Glutamatergic neuron (in vitro differentiated cells): ENCODE measurements around the gene NECTIN1. TPM values are rescaled to one million over a fixed set of nuclear protein-coding genes. Genes with fewer than 3 reads are reported as not detected.

ENCODE experiments used
- DNase-seq: peaks from one replicate; pipeline ENCODE4 v3.0.0; 2022
- H3K27ac Mint-ChIP-seq: one replicate; pipeline ENCODE4 v1.8.0; 2020; ENCODE audit warnings: mild to moderate bottlenecking, mixed read lengths, inconsistent platforms; ENCODE audit not compliant: unreplicated experiment
- H3K27me3 Mint-ChIP-seq: one replicate; pipeline ENCODE4 v1.8.0; 2020; ENCODE audit warnings: mild to moderate bottlenecking, moderate library complexity, mixed read lengths, inconsistent platforms; ENCODE audit not compliant: unreplicated experiment
- H3K36me3 Mint-ChIP-seq: one replicate; pipeline ENCODE4 v1.8.0; 2020; ENCODE audit warnings: mild to moderate bottlenecking, mixed read lengths, inconsistent platforms; ENCODE audit not compliant: unreplicated experiment
- H3K4me1 Mint-ChIP-seq: one replicate; pipeline ENCODE4 v1.8.0; 2020; ENCODE audit warnings: mild to moderate bottlenecking, low read depth, mixed read lengths, inconsistent platforms; ENCODE audit not compliant: unreplicated experiment
- H3K4me3 Mint-ChIP-seq: one replicate; pipeline ENCODE4 v1.8.0; 2020; ENCODE audit warnings: mild to moderate bottlenecking, mixed read lengths, inconsistent platforms; ENCODE audit not compliant: unreplicated experiment
- H3K9me3 Mint-ChIP-seq: one replicate; pipeline ENCODE4 v1.8.0; 2020; ENCODE audit warnings: mild to moderate bottlenecking, moderate library complexity, mixed read lengths, inconsistent platforms; ENCODE audit not compliant: unreplicated experiment
- CTCF ChIP-seq: fragments of 200-600 bp; sonication (generic); IDR thresholded peaks from one replicate; pipeline ENCODE4 v1.5.0; 2021; ENCODE audit not compliant: partially characterized antibody, unreplicated experiment
- total RNA-seq: library from RNA; stranded (reverse); fragmentation: NEBNext Ultra II Directional; extraction: Animal tissue kit (Norgen Biotek cat#: 25700); gene quantifications from one replicate; pipeline ENCODE4 v1.2.1, GENCODE V29; 2021; ENCODE audit not compliant: unreplicated experiment

NECTIN1 gene
- total RNA-seq, 1 donor from 2014 or later = 26.0 TPM

GRCh38 chr11:119629834-119630624 lies 99.0 kb downstream of the NECTIN1 start:
- H3K27me3 Mint-ChIP-seq = peaks cover 12% of the 10 kb centered on the region
- H3K36me3 Mint-ChIP-seq = peaks cover 5% of the 10 kb centered on the region

GRCh38 chr11:119629085-119629484 lies 99.9 kb downstream of the NECTIN1 start:
- Mint-ChIP-seq H3K27ac (no peak overlapping the region), H3K4me3 (no peak overlapping the region), H3K4me1 (peaks cover 3% of the 10 kb centered on the region), H3K9me3 (peaks cover 5% of the 10 kb centered on the region), H3K36me3 (peaks cover 5% of the 10 kb centered on the region), H3K27me3 (peaks cover 10% of the 10 kb centered on the region)
- DNase-seq = no peak
- no peak for TF ChIP-seq CTCF

More at GRCh38 chr11:119629834-119630624, 99.0 kb downstream of the NECTIN1 start:
- H3K4me3 Mint-ChIP-seq = no peak overlapping the region
- no peak for TF ChIP-seq CTCF
- H3K4me1 Mint-ChIP-seq = peaks cover 7% of the 10 kb centered on the region
- no peak for DNase-seq
- H3K27ac Mint-ChIP-seq = no peak overlapping the region
- peaks cover 7% of the 10 kb centered on the region for H3K9me3 Mint-ChIP-seq

GRCh38 chr11:119627286-119627685 lies 101.7 kb downstream of the NECTIN1 start:
- no peak for DNase-seq
- TF ChIP-seq CTCF = no peak
- H3K27me3 Mint-ChIP-seq = peaks cover 12% of the 10 kb centered on the region
- H3K36me3 Mint-ChIP-seq = no peaks in the 10 kb centered on the region
- H3K9me3 Mint-ChIP-seq = peaks cover 5% of the 10 kb centered on the region
- H3K4me3 Mint-ChIP-seq = no peak overlapping the region
- no peak overlapping the region for H3K27ac Mint-ChIP-seq
- H3K4me1 Mint-ChIP-seq = peaks cover 3% of the 10 kb centered on the region

GRCh38 chr11:119626871-119627270 lies 102.1 kb downstream of the NECTIN1 start:
- H3K27ac Mint-ChIP-seq = no peak overlapping the region
- TF ChIP-seq CTCF = no peak
- H3K4me1 Mint-ChIP-seq = peaks cover 3% of the 10 kb centered on the region
- H3K9me3 Mint-ChIP-seq = peaks cover 5% of the 10 kb centered on the region
- DNase-seq = no peak
- H3K27me3 Mint-ChIP-seq = peaks cover 10% of the 10 kb centered on the region
- H3K36me3 Mint-ChIP-seq = no peaks in the 10 kb centered on the region
- H3K4me3 Mint-ChIP-seq = no peak overlapping the region

GRCh38 chr11:119626197-119626841 lies 102.7 kb downstream of the NECTIN1 start:
- H3K27me3 Mint-ChIP-seq = peaks cover 10% of the 10 kb centered on the region
- no peak overlapping the region for H3K27ac Mint-ChIP-seq
- H3K36me3 Mint-ChIP-seq = no peaks in the 10 kb centered on the region
- no peak overlapping the region for H3K4me3 Mint-ChIP-seq
- no peak for DNase-seq
- peaks cover 3% of the 10 kb centered on the region for H3K4me1 Mint-ChIP-seq
- no peak for TF ChIP-seq CTCF
- peaks cover 5% of the 10 kb centered on the region for H3K9me3 Mint-ChIP-seq
